IgD-negative memory B cell (primary cell): ENCODE measurements around the gene IL5. TPM values are rescaled to one million over a fixed set of nuclear protein-coding genes. Genes with fewer than 3 reads are reported as not detected.
"Not testable (repeated sequence)": the region's sequence is repeated elsewhere in the genome, so short reads cannot be mapped to it uniquely, and the experiment has no call there.

Experiments
- H3K27ac Mint-ChIP-seq, 3 donors: one replicate each; pipeline ENCODE4 v1.8.0; 2020 to 2022; ENCODE audit warnings: mild to moderate bottlenecking in 3 of 3, mixed read lengths in 3 of 3, moderate library complexity in 1 of 3
- H3K27me3 Mint-ChIP-seq: one replicate; pipeline ENCODE4 v1.8.0; 2021; ENCODE audit warnings: mixed read lengths
- H3K36me3 Mint-ChIP-seq: one replicate; pipeline ENCODE4 v1.8.0; 2020; ENCODE audit warnings: mild to moderate bottlenecking, mixed read lengths
- H3K4me1 Mint-ChIP-seq, 3 donors: one replicate each; pipeline ENCODE4 v1.8.0; 2020 to 2022; ENCODE audit warnings: mixed read lengths in 3 of 3, mild to moderate bottlenecking in 1 of 3
- H3K4me3 Mint-ChIP-seq, 4 donors: one replicate each; pipeline ENCODE4 v1.8.0; 2020 to 2022; ENCODE audit warnings: mild to moderate bottlenecking in 4 of 4, mixed read lengths in 4 of 4, moderate library complexity in 3 of 4
- H3K9me3 Mint-ChIP-seq, 3 donors: one replicate each; pipeline ENCODE4 v1.8.0; 2020 to 2021; ENCODE audit warnings: mixed read lengths in 3 of 3, mild to moderate bottlenecking in 1 of 3
- polyA plus RNA-seq: library from polyadenylated mRNA; unstranded; fragments of 300-500 nt; fragmentation: Illumina TruSeq; gene quantifications from one replicate; pipeline ENCODE4 v1.2.3, GENCODE V29; 2021

Gene IL5
- polyA plus RNA-seq, 1 donor from 2014 or later: not detected

DNA sequence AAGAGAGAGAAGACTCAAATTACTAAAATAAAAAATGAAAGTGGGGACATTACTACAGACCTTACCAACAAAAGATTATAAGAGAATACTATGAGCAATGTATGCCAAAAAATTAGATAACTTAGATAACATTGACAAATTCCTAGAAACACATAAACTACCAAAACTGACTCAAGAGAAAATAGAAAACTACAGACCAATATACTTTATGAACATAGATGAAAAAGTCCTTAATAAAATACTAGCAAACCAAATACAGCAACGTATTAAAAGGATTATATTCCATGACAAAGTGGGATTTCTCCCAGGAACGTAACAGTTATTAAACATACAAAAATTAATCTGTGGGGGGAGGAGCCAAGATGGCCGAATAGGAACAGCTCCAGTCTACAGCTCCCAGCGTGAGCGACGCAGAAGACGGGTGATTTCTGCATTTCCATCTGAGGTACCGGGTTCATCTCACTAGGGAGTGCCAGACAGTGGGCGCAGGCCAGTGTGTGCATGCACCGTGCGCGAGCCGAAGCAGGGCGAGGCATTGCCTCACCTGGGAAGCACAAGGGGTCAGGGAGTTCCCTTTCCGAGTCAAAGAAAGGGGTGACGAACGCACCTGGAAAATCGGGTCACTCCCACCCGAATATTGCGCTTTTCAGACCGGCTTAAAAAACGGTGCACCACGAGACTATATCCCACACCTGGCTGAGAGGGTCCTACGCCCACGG is 29.5 kb downstream of the IL5 start:
- not testable (repeated sequence) for H3K27me3 Mint-ChIP-seq, H3K4me3 Mint-ChIP-seq, H3K9me3 Mint-ChIP-seq, H3K4me1 Mint-ChIP-seq, H3K27ac Mint-ChIP-seq, H3K36me3 Mint-ChIP-seq

DNA sequence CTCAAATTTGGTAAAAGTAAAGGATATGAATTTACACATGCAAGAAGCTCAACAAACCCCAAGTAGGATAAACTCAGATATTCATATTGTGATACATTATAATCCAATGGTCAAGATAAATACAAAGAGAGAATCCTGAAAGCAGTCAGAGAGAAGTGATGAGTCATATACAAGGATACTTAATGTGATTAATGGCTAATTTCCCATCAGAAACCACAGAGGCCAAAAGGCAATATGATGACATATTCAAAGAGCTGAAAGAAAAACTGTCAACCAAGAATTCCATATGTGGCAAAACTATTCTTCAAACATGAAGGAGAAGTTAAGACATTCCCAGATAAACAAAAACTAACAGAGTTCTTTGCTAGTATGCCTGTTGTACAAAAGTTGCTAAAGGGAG is 33.2 kb downstream of the IL5 start:
- peaks cover 0 to 7% (median 0%) of the 10 kb centered on the region in 3 donors for H3K9me3 Mint-ChIP-seq
- peaks cover 4 to 7% (median 7%) of the 10 kb centered on the region in 3 donors for H3K4me1 Mint-ChIP-seq
- H3K4me3 Mint-ChIP-seq: no peak overlapping the region
- H3K36me3 Mint-ChIP-seq: peaks cover 2% of the 10 kb centered on the region
- no peak overlapping the region for H3K27ac Mint-ChIP-seq
- H3K27me3 Mint-ChIP-seq: no peaks in the 10 kb centered on the region

DNA sequence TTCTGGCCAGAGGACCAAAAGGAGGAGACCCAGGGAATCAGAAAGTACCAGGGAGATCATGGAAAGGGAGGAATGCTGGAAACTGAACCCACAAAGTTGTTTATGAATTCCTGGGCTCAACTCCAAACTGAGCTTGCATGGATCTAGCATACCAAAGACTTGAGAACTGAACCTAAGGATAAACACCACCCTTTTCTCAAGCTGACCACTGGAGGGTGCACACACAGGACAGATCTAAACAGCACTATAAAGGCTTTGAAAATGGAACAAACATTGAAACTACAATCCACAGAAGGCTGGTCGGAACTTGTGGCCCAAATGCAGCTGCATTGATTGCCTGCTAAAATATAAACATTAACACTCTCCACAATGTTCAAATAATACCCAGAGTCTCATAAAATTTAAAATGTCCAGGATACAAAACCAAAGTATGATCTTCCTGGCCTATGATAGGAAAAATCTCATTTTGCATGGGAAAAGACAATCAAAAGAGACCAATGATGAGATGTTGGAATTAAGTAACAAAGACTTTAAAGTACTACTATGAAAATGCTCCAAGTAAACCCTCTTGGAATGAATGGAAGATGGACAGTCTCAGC is 37.1 kb downstream of the IL5 start:
- Mint-ChIP-seq H3K27ac (no peak overlapping the region), H3K27me3 (no peaks in the 10 kb centered on the region), H3K36me3 (peaks cover 2% of the 10 kb centered on the region), H3K9me3 (no peaks in the 10 kb centered on the region), H3K4me1 (peaks cover 7 to 11% (median 11%) of the 10 kb centered on the region in 3 donors), H3K4me3 (no peak overlapping the region)

DNA sequence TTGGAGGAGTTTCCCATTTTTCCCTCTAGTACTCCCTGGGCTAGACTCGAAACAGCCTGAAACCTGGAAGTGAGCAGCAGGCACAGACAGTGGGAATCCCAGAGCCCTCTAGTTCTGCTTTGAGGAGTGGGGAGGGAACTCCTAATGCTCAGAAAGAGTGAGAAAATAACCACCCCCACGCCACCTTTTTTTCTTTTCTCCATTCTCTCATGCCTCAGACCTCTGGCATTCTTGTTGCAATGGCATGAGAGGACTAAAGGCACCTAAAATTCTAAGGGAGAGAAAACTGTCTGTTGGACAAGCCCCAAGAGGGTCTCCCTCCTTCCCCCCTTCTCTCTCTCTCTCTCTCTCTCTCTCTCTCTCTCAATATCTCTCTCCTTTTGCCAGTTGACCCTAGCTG is 37.7 kb downstream of the IL5 start:
- Mint-ChIP-seq H3K27ac (no peak overlapping the region), H3K36me3 (peaks cover 2% of the 10 kb centered on the region)

DNA sequence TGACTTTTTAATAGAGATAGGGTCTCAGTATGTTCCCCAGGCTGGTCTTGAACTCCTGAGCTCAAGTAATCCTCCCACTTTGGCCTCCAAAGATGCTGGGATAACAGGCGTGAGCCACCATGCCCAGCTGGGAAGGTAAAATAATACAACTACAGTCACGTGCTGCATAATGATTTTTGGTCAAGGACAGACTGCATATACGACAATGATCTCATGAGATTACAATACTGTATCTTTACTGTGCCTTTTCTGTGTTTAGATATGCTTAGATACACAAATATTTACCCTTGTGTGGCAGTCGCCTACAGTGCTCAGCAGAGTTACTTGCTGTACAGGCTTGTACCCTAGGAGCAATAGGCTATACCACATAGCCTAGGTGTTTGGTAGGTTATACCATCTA is 38.6 kb downstream of the IL5 start:
- Mint-ChIP-seq H3K4me3 (no peak overlapping the region), H3K27ac (no peak overlapping the region), H3K9me3 (no peaks in the 10 kb centered on the region), H3K36me3 (peaks cover 1% of the 10 kb centered on the region), H3K27me3 (no peaks in the 10 kb centered on the region), H3K4me1 (peaks cover 15 to 22% (median 19%) of the 10 kb centered on the region in 3 donors)

More for the DNA sequence above, 37.7 kb downstream of the IL5 start:
- H3K27me3 Mint-ChIP-seq: no peaks in the 10 kb centered on the region
- no peaks in the 10 kb centered on the region for H3K9me3 Mint-ChIP-seq
- H3K4me1 Mint-ChIP-seq: peaks cover 9 to 17% (median 14%) of the 10 kb centered on the region in 3 donors
- no peak overlapping the region for H3K4me3 Mint-ChIP-seq

DNA sequence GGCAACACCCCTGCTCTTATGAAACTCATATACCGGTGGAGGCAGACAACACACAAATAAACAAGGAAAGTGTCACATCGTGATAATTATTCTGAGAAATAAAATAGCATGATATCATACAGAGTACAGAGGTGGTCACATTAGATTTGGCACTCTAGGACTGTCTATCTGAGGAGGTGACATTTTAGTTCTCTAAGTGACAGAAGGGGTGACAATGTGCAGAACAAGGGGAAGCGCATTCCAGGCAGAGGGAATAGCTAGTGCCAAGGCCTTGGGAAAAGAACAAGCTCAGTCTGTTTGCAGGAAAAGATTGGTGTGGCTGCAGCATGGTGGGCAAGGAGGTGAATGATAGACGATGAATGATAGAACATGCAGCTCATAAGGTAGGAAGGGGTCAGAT is 40.1 kb downstream of the IL5 start:
- Mint-ChIP-seq H3K27me3 (no peaks in the 10 kb centered on the region), H3K9me3 (no peaks in the 10 kb centered on the region), H3K27ac (peak overlapping the region in 1 of 3 donors; percentile 55), H3K4me1 (peaks cover 13 to 23% (median 21%) of the 10 kb centered on the region in 3 donors), H3K36me3 (no peaks in the 10 kb centered on the region), H3K4me3 (peak overlapping the region in 2 of 4 donors; percentile 42 to 66)

DNA sequence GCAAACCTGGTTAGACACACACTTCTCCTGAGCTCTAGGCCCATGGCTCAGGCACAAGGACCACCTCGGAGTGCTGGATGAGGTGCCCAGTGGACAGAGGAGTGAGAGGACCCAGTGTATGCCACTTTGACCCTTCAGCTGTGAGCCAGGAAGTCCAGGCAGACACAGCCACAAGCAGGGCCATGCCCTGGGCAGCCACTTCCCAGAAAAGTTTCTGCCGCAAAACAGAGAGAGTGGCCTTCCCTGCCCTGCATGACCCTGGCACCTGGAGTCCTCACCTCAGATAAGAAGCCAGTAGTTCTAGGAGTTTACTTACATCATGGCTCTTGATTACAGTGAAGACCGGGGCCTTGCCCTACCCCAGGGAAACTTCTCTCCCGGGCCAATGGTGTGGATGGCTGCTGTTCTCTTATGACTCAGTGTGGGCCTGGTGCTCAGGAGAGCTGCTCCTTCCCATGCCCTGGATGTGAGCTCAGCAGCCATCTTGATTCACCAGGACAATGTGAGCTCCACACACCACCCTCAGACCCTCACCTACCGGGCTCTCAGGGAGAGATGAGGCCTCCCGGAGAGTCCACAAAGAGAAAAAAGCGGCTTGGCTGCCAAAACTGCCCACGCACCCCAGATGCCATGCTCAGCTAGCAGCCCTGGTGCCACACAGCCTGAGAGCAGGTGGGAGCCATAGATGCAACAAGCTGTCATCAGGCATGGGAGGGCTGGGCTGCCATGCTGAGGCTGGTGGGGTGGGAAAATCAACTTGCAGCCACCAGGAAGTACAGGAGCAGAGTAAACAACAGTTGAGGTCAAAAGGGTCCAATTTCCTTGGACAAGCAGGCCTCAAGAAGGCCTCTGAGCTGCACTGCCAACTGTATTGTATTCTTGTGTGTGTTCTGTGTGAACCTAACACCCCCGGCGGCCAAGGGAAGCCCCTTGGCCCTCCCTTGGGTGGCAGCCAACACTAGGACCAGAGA is 41.1 kb downstream of the IL5 start:
- H3K4me1 Mint-ChIP-seq: peaks cover 16 to 23% (median 23%) of the 10 kb centered on the region in 3 donors
- peak overlapping the region in 2 of 3 donors; percentile 31 to 55 for H3K27ac Mint-ChIP-seq
- no peaks in the 10 kb centered on the region for H3K27me3 Mint-ChIP-seq
- H3K9me3 Mint-ChIP-seq: no peaks in the 10 kb centered on the region
- no peaks in the 10 kb centered on the region for H3K36me3 Mint-ChIP-seq
- H3K4me3 Mint-ChIP-seq: no peak overlapping the region

DNA sequence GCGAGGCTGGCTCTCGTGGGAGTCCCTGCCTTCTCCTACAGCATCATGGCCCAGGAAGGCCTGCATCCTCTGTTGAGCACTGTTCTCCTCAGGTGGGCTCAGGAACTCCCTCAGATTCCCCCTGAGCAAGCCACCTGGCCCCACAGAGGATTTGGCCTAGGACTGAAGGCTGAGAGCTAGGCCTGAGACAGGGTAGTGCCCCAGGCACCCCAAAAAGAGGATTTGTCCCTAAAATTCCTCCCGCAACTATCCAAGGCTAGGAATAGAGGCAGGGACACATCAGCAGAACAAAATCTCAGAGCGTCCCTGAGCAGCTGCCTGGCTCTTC is 41.7 kb downstream of the IL5 start:
- peaks cover 17 to 25% (median 23%) of the 10 kb centered on the region in 3 donors for H3K4me1 Mint-ChIP-seq

DNA sequence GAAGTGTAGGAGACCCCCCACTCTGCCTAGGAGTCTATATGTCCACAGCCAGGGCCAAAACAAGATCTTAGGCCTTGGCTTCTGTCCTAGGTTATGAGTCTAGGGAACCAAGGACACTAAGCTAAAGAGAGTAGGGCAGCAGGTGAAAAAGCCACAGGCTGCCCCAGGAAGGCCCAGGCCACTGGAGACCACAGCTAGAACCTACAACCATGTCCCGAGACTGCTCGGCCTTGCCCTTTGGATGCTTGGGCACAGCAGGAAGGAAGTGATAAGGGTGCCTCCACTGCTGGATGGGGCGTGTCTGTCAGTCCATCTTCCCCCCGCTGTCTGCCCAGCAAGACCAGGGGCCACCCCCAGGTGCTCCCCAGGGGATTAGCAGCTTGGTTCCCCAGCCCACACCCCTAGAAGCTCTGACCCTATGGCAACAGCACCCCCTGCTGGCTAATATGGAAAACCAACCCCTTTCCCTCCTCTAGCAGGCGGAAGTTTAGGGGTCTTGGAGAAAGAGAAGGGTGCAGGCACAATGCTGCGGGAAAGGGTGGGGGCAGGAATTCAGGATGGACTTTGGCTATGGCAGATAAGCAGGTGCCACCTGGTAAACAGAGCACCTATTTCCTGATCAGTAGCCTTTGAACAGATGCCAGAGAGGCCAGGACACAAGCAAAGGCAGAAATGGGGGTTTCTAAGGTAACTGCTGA is 42.2 kb downstream of the IL5 start:
- peak overlapping the region in 2 of 4 donors; percentile 57 to 83 for H3K4me3 Mint-ChIP-seq
- H3K27ac Mint-ChIP-seq: peak overlapping the region; percentile 88 to 96 (median 95)
- H3K9me3 Mint-ChIP-seq: no peaks in the 10 kb centered on the region
- no peaks in the 10 kb centered on the region for H3K27me3 Mint-ChIP-seq
- H3K36me3 Mint-ChIP-seq: no peaks in the 10 kb centered on the region
- H3K4me1 Mint-ChIP-seq: peaks cover 21% of the 10 kb centered on the region in 3 donors

More for the DNA sequence above, 41.7 kb downstream of the IL5 start:
- H3K36me3 Mint-ChIP-seq: no peaks in the 10 kb centered on the region
- no peaks in the 10 kb centered on the region for H3K9me3 Mint-ChIP-seq
- H3K27ac Mint-ChIP-seq: peak overlapping the region in 2 of 3 donors; percentile 88 to 96
- H3K27me3 Mint-ChIP-seq: no peaks in the 10 kb centered on the region
- H3K4me3 Mint-ChIP-seq: no peak overlapping the region

DNA sequence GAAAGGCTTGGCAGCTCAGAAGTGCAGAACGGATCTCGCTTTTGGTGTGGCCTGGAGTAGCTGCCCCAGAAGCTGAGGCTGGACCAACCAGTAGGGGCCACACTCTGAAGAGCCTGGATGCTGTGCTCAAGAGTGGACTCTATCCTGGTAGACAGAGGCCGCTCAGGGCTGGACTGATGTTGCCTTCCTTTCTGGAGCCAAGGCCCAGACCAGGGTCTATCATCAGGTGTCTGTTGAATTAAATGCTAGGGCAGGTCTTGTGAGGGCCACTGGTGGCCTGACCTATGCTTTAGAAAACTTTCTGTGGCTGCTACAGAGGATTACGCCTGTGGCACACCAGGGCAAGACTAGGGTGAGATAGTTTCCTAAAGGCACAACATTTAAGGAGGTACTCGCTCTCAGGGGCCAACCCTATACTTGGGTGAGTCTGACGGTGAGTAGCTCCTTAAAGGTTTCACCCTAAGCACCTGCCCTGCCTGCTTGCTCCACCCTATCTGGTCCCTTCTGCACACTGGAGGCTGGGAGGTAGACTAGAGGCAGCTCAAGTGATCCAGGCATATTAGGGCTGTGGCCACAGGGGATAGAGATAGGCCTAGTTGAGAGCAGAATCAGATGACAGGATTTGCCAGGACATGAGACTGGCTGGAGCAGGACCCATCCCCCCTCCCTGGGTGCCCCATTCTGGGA is 42.9 kb downstream of the IL5 start:
- Mint-ChIP-seq H3K36me3 (no peaks in the 10 kb centered on the region), H3K27me3 (no peaks in the 10 kb centered on the region), H3K27ac (peak overlapping the region; percentile 88 to 96 (median 95)), H3K4me1 (peaks cover 20 to 25% (median 24%) of the 10 kb centered on the region in 3 donors), H3K4me3 (peak overlapping the region in 2 of 4 donors; percentile 27 to 57), H3K9me3 (no peaks in the 10 kb centered on the region)

DNA sequence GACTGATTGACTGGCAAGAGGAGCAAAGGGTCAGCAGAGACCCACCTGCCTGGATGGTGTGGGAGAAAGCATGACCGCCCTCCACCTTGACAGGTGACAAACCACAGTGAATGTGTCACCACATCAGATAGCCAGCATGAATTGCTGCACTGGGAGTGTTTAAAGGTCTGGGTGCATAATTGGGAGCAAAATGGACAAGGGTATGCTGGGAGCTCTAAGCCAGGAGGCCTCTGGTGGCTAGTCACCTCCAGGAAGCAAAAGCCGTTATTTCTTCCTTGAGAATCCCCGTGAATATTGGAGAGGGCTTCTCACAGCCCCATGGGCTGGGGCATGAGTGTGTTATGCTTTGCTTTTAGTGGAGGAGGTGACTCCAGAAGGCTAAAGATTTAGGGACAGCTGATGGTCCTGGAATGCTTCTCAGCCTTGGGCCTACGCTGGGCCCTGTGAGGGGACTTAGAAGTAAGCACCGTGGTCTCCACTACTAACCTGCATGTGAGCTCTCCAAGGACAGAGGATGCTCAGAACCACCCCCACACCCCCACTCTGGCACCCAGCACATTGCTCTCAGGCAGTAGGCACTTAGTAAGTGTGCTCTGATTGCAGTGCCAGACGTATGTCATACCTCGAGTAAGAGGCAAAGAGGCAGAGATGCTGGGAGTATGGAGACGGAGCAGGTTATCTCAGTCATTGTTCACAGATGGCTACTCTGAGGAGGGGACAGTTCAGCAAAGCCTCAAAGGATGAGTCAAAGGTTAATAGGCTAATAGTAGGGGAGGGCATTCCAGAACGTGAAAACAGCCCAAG is 43.7 kb downstream of the IL5 start:
- Mint-ChIP-seq H3K4me1 (peaks cover 25 to 29% (median 26%) of the 10 kb centered on the region in 3 donors), H3K4me3 (peak overlapping the region in 1 of 4 donors; percentile 80), H3K27me3 (no peaks in the 10 kb centered on the region), H3K27ac (peak overlapping the region; percentile 88 to 96 (median 95)), H3K9me3 (no peaks in the 10 kb centered on the region), H3K36me3 (no peaks in the 10 kb centered on the region)

DNA sequence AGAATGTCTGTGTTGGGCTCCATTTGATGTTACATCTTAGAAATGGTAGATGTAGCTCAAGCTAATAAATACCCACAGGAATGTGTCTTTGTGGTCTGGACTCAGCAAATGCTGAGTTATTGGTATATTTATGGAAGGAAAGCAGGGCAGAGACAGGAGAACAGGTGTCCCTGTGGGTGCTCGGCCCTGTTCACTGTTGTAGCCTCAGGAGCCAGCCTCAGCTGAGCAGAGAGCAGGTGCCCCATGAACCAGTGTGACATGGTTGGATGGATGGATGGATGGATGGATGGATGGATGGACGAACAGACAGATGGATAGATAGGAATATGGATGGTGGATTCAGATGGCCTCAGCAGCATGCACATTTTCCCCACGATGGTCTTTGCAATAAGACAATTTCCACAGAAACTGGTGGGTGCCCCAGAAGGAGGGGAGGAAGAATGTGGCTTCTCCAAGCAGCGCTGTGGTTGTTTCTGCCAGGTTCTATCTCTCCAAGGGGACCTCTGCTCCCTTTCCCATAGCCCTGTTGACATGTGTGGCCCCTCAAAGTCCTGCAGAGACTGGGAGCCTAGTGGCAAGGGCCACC is 44.5 kb downstream of the IL5 start:
- Mint-ChIP-seq H3K4me3 (peak overlapping the region in 2 of 4 donors; percentile 39 to 80), H3K4me1 (peaks cover 33 to 37% (median 34%) of the 10 kb centered on the region in 3 donors), H3K9me3 (no peaks in the 10 kb centered on the region), H3K27me3 (no peaks in the 10 kb centered on the region), H3K36me3 (no peaks in the 10 kb centered on the region), H3K27ac (peak overlapping the region; percentile 88 to 91 (median 89))

DNA sequence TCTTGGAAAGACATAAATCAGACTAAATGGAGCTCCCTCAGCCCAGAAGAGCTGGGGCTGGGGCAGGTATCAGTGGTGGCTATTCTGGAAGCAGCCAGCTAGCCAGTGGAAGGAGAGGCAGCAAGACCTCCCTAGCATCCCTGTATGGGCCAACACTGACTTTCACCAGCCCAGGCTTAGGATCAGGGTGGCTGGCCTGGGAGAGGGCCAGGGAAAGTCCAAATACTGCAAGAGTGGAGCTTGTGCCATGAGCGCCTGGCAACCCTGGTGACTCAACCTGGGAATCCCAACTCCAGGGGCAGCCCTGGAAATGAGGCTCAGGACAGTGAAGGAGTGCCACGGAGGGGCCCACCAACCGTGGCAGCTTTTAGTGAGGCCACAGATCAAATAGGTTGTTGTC is 45.2 kb downstream of the IL5 start:
- H3K27ac Mint-ChIP-seq: peak overlapping the region; percentile 88 to 97 (median 95)
- no peaks in the 10 kb centered on the region for H3K9me3 Mint-ChIP-seq
- no peaks in the 10 kb centered on the region for H3K36me3 Mint-ChIP-seq
- no peaks in the 10 kb centered on the region for H3K27me3 Mint-ChIP-seq
- peaks cover 34 to 42% (median 40%) of the 10 kb centered on the region in 3 donors for H3K4me1 Mint-ChIP-seq
- peak overlapping the region in 2 of 4 donors; percentile 80 to 96 for H3K4me3 Mint-ChIP-seq
